OCI-LY1 (cell line): ENCODE data around the gene RORB.

Source experiments
- H2AFZ ChIP-seq: fragments of 200-600 bp; sonication (generic), shearing (Covaris generic); 2 replicates; pipeline ENCODE4 v1.6.0; 2014; ENCODE audit warnings: antibody characterized with exemption, mild to moderate bottlenecking, low read length
- H3F3A ChIP-seq: fragments of 200-600 bp; sonication (generic), shearing (Covaris generic); 2 replicates; pipeline ENCODE4 v1.6.0; 2014; ENCODE audit warnings: mild to moderate bottlenecking, antibody characterized with exemption, low read length, moderate library complexity; ENCODE audit not compliant: insufficient read depth
- H3K27ac ChIP-seq: fragments of 200-600 bp; sonication (generic); 2 replicates; pipeline ENCODE4 v1.5.1; 2014; ENCODE audit warnings: low read length, mixed run types, mild to moderate bottlenecking, low read depth; ENCODE audit not compliant: poor library complexity, severe bottlenecking
- H3K27me3 ChIP-seq: fragments of 200-600 bp; sonication (generic); 2 replicates; pipeline ENCODE4 v1.6.0; 2014; ENCODE audit warnings: antibody characterized with exemption, mild to moderate bottlenecking, low read length, moderate library complexity; ENCODE audit not compliant: insufficient read depth
- H3K36me3 ChIP-seq: fragments of 200-600 bp; sonication (generic); 2 replicates; pipeline ENCODE4 v1.6.1; 2014; ENCODE audit warnings: mild to moderate bottlenecking, antibody characterized with exemption, low read length, moderate library complexity, mixed read lengths; ENCODE audit not compliant: insufficient read depth
- H3K4me1 ChIP-seq: fragments of 200-600 bp; sonication (generic); 2 replicates; pipeline ENCODE4 v1.5.1; 2014; ENCODE audit warnings: mild to moderate bottlenecking, low read length, moderate library complexity; ENCODE audit not compliant: insufficient read depth, severe bottlenecking
- H3K4me2 ChIP-seq: fragments of 200-600 bp; sonication (generic), shearing (Covaris generic); 2 replicates; pipeline ENCODE4 v1.6.1; 2014; ENCODE audit warnings: low read length
- H3K4me3 ChIP-seq: fragments of 200-600 bp; sonication (generic); 2 replicates; pipeline ENCODE4 v1.5.1; 2014; ENCODE audit warnings: low read length, low read depth, mild to moderate bottlenecking, mixed read lengths; ENCODE audit not compliant: poor library complexity, severe bottlenecking
- H3K79me2 ChIP-seq: fragments of 200-600 bp; shearing (Covaris generic); 2 replicates; pipeline ENCODE4 v1.6.1; 2016; ENCODE audit warnings: mixed run types, low read length, mixed read lengths; ENCODE audit not compliant: insufficient read depth
- H3K9ac ChIP-seq: fragments of 200-600 bp; sonication (generic), shearing (Covaris generic); 2 replicates; pipeline ENCODE4 v1.6.1; 2014; ENCODE audit warnings: mild to moderate bottlenecking, low read length, mixed read lengths
- H3K9me2 ChIP-seq: fragments of 200-600 bp; sonication (generic), shearing (Covaris generic); 2 replicates; pipeline ENCODE4 v1.6.1; 2014; ENCODE audit warnings: low read depth, mild to moderate bottlenecking, low read length, mixed read lengths
- H3K9me3 ChIP-seq: fragments of 200-600 bp; shearing (Covaris generic); 2 replicates; pipeline ENCODE4 v1.6.1; 2014; ENCODE audit warnings: low read length, mixed read lengths
- H4K20me1 ChIP-seq: fragments of 200-600 bp; sonication (generic), shearing (Covaris generic); 2 replicates; pipeline ENCODE4 v1.6.0; 2016; ENCODE audit warnings: mild to moderate bottlenecking, low read length; ENCODE audit not compliant: insufficient read depth
- EZH2 ChIP-seq: fragments of 200-600 bp; sonication (generic), shearing (Covaris generic); IDR thresholded peaks from 2 replicates; pipeline ENCODE4 v1.8.0; 2017; ENCODE audit warnings: borderline replicate concordance, mixed run types, mild to moderate bottlenecking, antibody characterized with exemption, low read length, moderate library complexity, mixed read lengths
- TF ChIP-seq, protein P1 (sequence below): fragments of 200-600 bp; sonication (generic), shearing (Covaris generic); IDR thresholded peaks from 2 replicates; pipeline ENCODE4 v1.5.1; 2017; ENCODE audit warnings: mild to moderate bottlenecking, antibody characterized with exemption, low read length, moderate library complexity, mixed read lengths

RORB gene

GRCh38 chr9:74551266-74551665, 54.1 kb downstream of the RORB start:
- no peaks in the 10 kb centered on the region for H3F3A ChIP-seq
- H2AFZ ChIP-seq = no peak overlapping the region
- no peak overlapping the region for H3K9ac ChIP-seq
- H3K36me3 ChIP-seq = no peaks in the 10 kb centered on the region
- H3K79me2 ChIP-seq = no peaks in the 10 kb centered on the region
- H3K9me2 ChIP-seq = no peaks in the 10 kb centered on the region
- no peaks in the 10 kb centered on the region for H3K9me3 ChIP-seq
- TF ChIP-seq EZH2 = no peak
- H3K4me3 ChIP-seq = no peak overlapping the region
- no peak overlapping the region for H3K4me2 ChIP-seq
- H4K20me1 ChIP-seq = no peaks in the 10 kb centered on the region
- H3K27me3 ChIP-seq = no peaks in the 10 kb centered on the region
- no peak overlapping the region for H3K27ac ChIP-seq
- H3K4me1 ChIP-seq = no peaks in the 10 kb centered on the region

DNA sequence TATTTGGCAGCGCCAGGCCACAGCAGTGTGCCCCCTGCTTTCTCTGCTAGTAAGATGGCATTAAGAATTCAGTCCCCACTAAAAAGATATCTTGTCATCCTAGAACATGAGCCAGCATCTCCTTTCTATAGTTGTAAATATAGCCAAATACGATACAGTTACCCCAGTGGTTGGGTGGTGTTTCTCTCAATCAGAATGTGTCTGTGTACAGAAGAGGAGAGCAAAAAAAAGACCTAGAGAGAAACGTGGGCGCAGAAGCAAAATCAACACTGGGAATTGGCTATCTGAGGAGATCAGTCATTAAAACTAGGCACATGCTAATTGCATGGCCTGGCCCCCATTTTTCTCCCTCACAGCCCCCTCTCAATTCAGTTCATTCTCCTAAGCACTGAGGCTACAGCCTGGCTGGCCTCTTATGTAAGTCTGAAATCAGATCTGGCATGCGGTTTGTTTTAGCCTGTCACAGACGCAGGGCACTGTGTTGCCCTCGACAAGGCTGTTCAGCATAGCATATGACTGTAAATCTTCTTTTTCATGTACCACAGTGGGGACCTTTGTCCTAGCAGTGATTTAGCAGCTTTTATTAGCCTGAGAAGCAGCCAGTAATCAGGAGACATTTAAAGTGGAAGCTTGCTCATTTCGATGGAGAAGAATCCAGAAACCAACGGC, 57.8 kb downstream of the RORB start:
- no peaks in the 10 kb centered on the region for H3F3A ChIP-seq
- no peaks in the 10 kb centered on the region for H3K36me3 ChIP-seq
- H3K27me3 ChIP-seq = no peaks in the 10 kb centered on the region
- H3K4me2 ChIP-seq = no peak overlapping the region
- no peak overlapping the region for H2AFZ ChIP-seq
- no peaks in the 10 kb centered on the region for H3K9me3 ChIP-seq
- no peaks in the 10 kb centered on the region for H3K4me1 ChIP-seq
- no peak for TF ChIP-seq EZH2
- TF ChIP-seq, protein P1, sequence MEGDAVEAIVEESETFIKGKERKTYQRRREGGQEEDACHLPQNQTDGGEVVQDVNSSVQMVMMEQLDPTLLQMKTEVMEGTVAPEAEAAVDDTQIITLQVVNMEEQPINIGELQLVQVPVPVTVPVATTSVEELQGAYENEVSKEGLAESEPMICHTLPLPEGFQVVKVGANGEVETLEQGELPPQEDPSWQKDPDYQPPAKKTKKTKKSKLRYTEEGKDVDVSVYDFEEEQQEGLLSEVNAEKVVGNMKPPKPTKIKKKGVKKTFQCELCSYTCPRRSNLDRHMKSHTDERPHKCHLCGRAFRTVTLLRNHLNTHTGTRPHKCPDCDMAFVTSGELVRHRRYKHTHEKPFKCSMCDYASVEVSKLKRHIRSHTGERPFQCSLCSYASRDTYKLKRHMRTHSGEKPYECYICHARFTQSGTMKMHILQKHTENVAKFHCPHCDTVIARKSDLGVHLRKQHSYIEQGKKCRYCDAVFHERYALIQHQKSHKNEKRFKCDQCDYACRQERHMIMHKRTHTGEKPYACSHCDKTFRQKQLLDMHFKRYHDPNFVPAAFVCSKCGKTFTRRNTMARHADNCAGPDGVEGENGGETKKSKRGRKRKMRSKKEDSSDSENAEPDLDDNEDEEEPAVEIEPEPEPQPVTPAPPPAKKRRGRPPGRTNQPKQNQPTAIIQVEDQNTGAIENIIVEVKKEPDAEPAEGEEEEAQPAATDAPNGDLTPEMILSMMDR = no peak
- H4K20me1 ChIP-seq = no peaks in the 10 kb centered on the region
- H3K9me2 ChIP-seq = no peaks in the 10 kb centered on the region
- H3K79me2 ChIP-seq = no peaks in the 10 kb centered on the region
- no peak overlapping the region for H3K9ac ChIP-seq
- no peak overlapping the region for H3K4me3 ChIP-seq
- no peak overlapping the region for H3K27ac ChIP-seq

DNA sequence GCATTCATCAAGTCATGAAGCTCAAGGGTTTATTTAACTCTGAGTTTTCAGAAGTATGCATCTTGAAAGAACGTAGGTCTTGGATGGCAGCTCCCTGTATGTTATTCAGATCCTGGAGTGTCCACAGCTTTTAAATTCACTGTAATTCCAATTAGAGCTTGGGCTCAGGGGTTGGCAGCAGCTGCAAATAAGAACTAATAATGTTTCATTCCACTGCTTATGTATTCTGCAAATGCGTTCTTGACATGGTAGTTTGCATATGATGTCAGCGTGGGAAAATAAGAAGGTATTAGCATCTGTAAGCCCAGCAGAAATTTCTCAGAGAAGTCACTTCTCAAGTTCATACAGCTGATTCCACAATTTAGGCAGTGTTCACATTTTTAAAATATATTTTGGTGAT, 58.4 kb downstream of the RORB start:
- H3K4me1 ChIP-seq = no peaks in the 10 kb centered on the region
- H2AFZ ChIP-seq = no peak overlapping the region
- H3K9ac ChIP-seq = no peak overlapping the region
- no peaks in the 10 kb centered on the region for H3K79me2 ChIP-seq
- H3K4me3 ChIP-seq = no peak overlapping the region
- no peak overlapping the region for H3K4me2 ChIP-seq
- H4K20me1 ChIP-seq = no peaks in the 10 kb centered on the region
- no peaks in the 10 kb centered on the region for H3K27me3 ChIP-seq
- TF ChIP-seq EZH2 = no peak
- TF ChIP-seq, protein P1 = no peak
- H3K36me3 ChIP-seq = no peaks in the 10 kb centered on the region
- H3K9me3 ChIP-seq = no peaks in the 10 kb centered on the region
- H3K27ac ChIP-seq = no peak overlapping the region
- H3K9me2 ChIP-seq = no peaks in the 10 kb centered on the region
- H3F3A ChIP-seq = no peaks in the 10 kb centered on the region

DNA sequence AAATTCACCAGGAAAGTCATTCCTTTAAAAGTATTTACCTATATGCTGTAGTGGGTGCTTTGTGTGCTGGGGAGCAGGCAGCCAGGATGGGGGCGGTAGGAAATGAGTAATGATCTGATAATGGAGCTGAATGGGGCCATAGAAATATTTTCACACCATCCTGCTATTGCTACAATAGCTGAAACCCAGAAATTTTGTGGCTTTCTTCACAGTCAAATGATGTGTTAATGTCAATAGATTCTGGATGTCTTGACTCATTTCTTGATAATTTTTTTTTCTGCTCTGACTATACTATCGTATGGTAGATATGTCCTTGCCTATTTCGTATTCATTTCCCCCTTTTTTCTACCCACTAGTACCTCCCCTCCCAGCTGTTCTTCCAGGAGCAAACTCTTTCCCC, 59.5 kb downstream of the RORB start:
- Histone ChIP-seq H3K27ac (no peak overlapping the region), H3K9me2 (no peaks in the 10 kb centered on the region), H3K27me3 (no peaks in the 10 kb centered on the region), H3K9ac (no peak overlapping the region), H3K4me1 (no peaks in the 10 kb centered on the region), H3K4me2 (no peak overlapping the region), H3F3A (no peaks in the 10 kb centered on the region), H2AFZ (no peak overlapping the region), H3K9me3 (no peaks in the 10 kb centered on the region), H4K20me1 (no peaks in the 10 kb centered on the region), H3K36me3 (no peaks in the 10 kb centered on the region), H3K79me2 (no peaks in the 10 kb centered on the region), H3K4me3 (no peak overlapping the region)
- TF ChIP-seq, protein P1 = no peak
- TF ChIP-seq EZH2 = no peak
